ENCODE results near the gene HLCS. TPM values are rescaled to one million over a fixed set of nuclear protein-coding genes. Genes with fewer than 3 reads are reported as not detected.

Gene HLCS
- total and polyA plus RNA-seq, 2 experiments from 2014 or later, result 10.6 to 30.4 TPM

DNA sequence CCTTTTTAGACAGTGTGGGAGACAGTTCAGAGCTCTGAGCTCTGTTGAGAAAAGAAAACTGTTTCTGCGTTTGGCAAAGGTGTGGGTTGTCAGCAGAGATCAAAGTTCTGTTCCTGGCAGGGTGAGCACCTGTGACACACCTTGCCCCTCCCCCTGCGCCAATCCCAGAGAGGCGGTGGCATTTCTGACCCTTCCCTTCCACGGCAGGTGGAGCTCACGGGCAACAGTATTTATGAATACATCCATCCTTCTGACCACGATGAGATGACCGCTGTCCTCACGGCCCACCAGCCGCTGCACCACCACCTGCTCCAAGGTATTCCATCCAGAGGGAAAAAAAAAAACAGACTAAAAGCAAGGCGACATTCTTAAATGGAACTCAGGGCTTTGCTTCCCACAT, 246.9 kb downstream of the HLCS start:
- H3K4me2 ChIP-seq, result no peak overlapping the region
- no peak for TF ChIP-seq EZH2phosphoT487 (IDR thresholded peaks at IDR 0.05; ENCODE audit: low read depth, severe bottlenecking, unreplicated experiment)
- TF ChIP-seq CTCF (IDR thresholded peaks at IDR 0.05; ENCODE audit: poor library complexity), result no peak
- no peak for TF ChIP-seq EZH2 (IDR thresholded peaks at IDR 0.05; ENCODE audit: borderline replicate concordance)
- H2AFZ ChIP-seq, result no peak overlapping the region
- peaks cover 34% of the 10 kb centered on the region for H3K27me3 ChIP-seq
- no peaks in the 10 kb centered on the region for H4K20me1 ChIP-seq (ENCODE audit: insufficient read depth, poor library complexity, severe bottlenecking)
- no peaks in the 10 kb centered on the region for H3K36me3 ChIP-seq (replicated peaks; ENCODE audit: insufficient read depth, low read depth)
- no peaks in the 10 kb centered on the region for H3K9me3 ChIP-seq (ENCODE audit: low read depth)
- H3K4me3 ChIP-seq, result no peak overlapping the region
- 86% methylated on average over 10 of the region's 10 CpGs for WGBS (ENCODE audit: low lambda C conversion rate, missing lambda C conversion rate)
- peak overlapping the region; percentile 76 for H3K27ac ChIP-seq
- H3K9me2 ChIP-seq (replicated peaks; ENCODE audit: insufficient read depth), result no peaks in the 10 kb centered on the region
- H3K79me2 ChIP-seq, result no peaks in the 10 kb centered on the region
- peak; percentile 50 for DNase-seq (ENCODE audit: low spot score)
- no peaks in the 10 kb centered on the region for H3K4me1 ChIP-seq (ENCODE audit: insufficient read depth)

DNA sequence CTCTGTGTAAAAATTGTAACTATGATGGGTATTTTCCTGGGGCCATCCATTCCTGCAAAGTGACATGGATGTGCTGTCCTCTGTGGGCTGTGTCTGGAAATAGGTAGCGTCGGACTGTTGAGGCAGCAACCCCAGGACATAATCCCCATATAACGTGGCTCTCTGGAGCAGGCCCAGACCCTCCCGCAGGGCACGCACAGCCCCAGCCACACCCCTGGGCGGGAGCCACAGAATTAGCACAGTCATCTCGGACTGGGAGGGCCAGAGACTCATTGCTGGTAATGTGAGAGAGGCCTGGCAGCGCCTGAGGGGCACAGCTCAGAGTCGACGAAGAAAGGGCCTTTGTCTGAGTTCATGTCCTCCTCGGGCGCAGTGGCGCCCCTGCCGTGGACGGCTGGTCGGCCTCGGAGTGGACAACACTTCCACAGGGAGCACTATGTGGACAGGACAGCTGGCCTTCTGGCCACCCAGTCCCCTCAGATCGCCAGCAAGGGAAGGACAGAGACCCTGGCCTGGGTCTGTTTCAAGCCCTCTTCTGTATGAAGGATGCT, 247.4 kb downstream of the HLCS start:
- Histone ChIP-seq H3K27me3 (peaks cover 39% of the 10 kb centered on the region), H3K9me3 (ENCODE audit: low read depth) (no peaks in the 10 kb centered on the region), H3K4me3 (no peak overlapping the region), H3K9me2 (replicated peaks; ENCODE audit: insufficient read depth) (no peaks in the 10 kb centered on the region), H3K36me3 (replicated peaks; ENCODE audit: insufficient read depth, low read depth) (no peaks in the 10 kb centered on the region), H3K4me1 (ENCODE audit: insufficient read depth) (no peaks in the 10 kb centered on the region), H3K27ac (peak overlapping the region; percentile 76), H4K20me1 (ENCODE audit: insufficient read depth, poor library complexity, severe bottlenecking) (no peaks in the 10 kb centered on the region), H2AFZ (no peak overlapping the region), H3K79me2 (no peaks in the 10 kb centered on the region), H3K4me2 (no peak overlapping the region)
- WGBS (ENCODE audit: low lambda C conversion rate, missing lambda C conversion rate), result 88% methylated on average over 18 of the region's 18 CpGs
- no peak for DNase-seq (ENCODE audit: low spot score)
- TF ChIP-seq CTCF (IDR thresholded peaks at IDR 0.05; ENCODE audit: poor library complexity), result no peak
- no peak for TF ChIP-seq EZH2phosphoT487 (IDR thresholded peaks at IDR 0.05; ENCODE audit: low read depth, severe bottlenecking, unreplicated experiment)
- TF ChIP-seq EZH2 (IDR thresholded peaks at IDR 0.05; ENCODE audit: borderline replicate concordance), result no peak

GRCh38 chr21:36717976-36718375, 248.5 kb downstream of the HLCS start:
- 85% methylated on average over 6 of the region's 6 CpGs for WGBS (ENCODE audit: low lambda C conversion rate, missing lambda C conversion rate)
- no peaks in the 10 kb centered on the region for H3K9me2 ChIP-seq (replicated peaks; ENCODE audit: insufficient read depth)
- H2AFZ ChIP-seq, result no peak overlapping the region
- H3K9me3 ChIP-seq (ENCODE audit: low read depth), result no peaks in the 10 kb centered on the region
- H3K36me3 ChIP-seq (replicated peaks; ENCODE audit: insufficient read depth, low read depth), result no peaks in the 10 kb centered on the region
- no peak overlapping the region for H3K27ac ChIP-seq
- H4K20me1 ChIP-seq (ENCODE audit: insufficient read depth, poor library complexity, severe bottlenecking), result no peaks in the 10 kb centered on the region
- H3K4me3 ChIP-seq, result no peak overlapping the region
- no peak overlapping the region for H3K4me2 ChIP-seq
- TF ChIP-seq EZH2 (IDR thresholded peaks at IDR 0.05; ENCODE audit: borderline replicate concordance), result no peak
- no peak for TF ChIP-seq CTCF (IDR thresholded peaks at IDR 0.05; ENCODE audit: poor library complexity)
- TF ChIP-seq EZH2phosphoT487 (IDR thresholded peaks at IDR 0.05; ENCODE audit: low read depth, severe bottlenecking, unreplicated experiment), result no peak
- H3K27me3 ChIP-seq, result peaks cover 50% of the 10 kb centered on the region
- H3K4me1 ChIP-seq (ENCODE audit: insufficient read depth), result no peaks in the 10 kb centered on the region
- DNase-seq (ENCODE audit: low spot score), result no peak
- no peaks in the 10 kb centered on the region for H3K79me2 ChIP-seq
